ENCODE measurements around the gene CLEC7A. TPM values are rescaled to one million over a fixed set of nuclear protein-coding genes. Genes with fewer than 3 reads are reported as not detected.

CLEC7A gene
- total RNA-seq, 1 donor: 0.36 TPM

DNA sequence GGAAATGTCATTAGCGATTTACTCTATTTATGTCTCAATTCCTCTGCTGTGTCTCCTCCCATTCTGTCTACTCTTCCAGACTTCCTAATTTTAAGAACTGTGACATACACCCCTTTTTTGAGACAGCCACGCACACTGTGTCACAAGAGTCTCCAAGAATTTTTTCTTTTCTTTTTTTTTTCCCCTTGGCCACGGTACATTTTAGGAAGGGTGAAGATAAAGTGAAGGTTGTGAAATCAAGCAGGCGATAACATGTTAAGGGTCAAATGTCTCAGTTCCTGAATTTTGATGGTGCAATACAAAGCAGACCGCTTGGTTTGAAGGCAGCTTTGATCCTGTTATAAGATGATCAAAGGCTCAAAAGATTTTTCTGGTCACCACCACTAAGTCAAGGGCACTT lies 37.6 kb upstream of the CLEC7A start:
- TF ChIP-seq, protein P1, sequence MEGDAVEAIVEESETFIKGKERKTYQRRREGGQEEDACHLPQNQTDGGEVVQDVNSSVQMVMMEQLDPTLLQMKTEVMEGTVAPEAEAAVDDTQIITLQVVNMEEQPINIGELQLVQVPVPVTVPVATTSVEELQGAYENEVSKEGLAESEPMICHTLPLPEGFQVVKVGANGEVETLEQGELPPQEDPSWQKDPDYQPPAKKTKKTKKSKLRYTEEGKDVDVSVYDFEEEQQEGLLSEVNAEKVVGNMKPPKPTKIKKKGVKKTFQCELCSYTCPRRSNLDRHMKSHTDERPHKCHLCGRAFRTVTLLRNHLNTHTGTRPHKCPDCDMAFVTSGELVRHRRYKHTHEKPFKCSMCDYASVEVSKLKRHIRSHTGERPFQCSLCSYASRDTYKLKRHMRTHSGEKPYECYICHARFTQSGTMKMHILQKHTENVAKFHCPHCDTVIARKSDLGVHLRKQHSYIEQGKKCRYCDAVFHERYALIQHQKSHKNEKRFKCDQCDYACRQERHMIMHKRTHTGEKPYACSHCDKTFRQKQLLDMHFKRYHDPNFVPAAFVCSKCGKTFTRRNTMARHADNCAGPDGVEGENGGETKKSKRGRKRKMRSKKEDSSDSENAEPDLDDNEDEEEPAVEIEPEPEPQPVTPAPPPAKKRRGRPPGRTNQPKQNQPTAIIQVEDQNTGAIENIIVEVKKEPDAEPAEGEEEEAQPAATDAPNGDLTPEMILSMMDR (IDR thresholded peaks at IDR 0.05; ENCODE audit: extremely low read depth, low read depth, low read length): no peak
- H2AFZ ChIP-seq (ENCODE audit: low read length): no peak overlapping the region
- no peaks in the 10 kb centered on the region for H4K20me1 ChIP-seq (ENCODE audit: insufficient read depth, low read length)
- DNase-seq (ENCODE audit: insufficient read length, low spot score, missing footprints): no peak
- H3K27ac ChIP-seq (ENCODE audit: low read depth, low read length): no peak overlapping the region
- peaks cover 4% of the 10 kb centered on the region for H3K27me3 ChIP-seq (ENCODE audit: insufficient read depth, low read length)
- H3K79me2 ChIP-seq (ENCODE audit: insufficient read depth, low read length): no peaks in the 10 kb centered on the region
- no peak overlapping the region for H3K4me3 ChIP-seq (ENCODE audit: insufficient read depth, low read length)
- no peaks in the 10 kb centered on the region for H3K9me3 ChIP-seq (ENCODE audit: low read depth, low read length)
- H3K36me3 ChIP-seq (ENCODE audit: insufficient read depth, low read length): no peaks in the 10 kb centered on the region
- H3K4me1 ChIP-seq (ENCODE audit: insufficient read depth, low read length): no peaks in the 10 kb centered on the region
- H3K4me2 ChIP-seq (ENCODE audit: insufficient read depth, low read length): no peak overlapping the region

GRCh38 chr12:10165421-10165820 lies 35.4 kb upstream of the CLEC7A start:
- no peaks in the 10 kb centered on the region for H3K79me2 ChIP-seq (ENCODE audit: insufficient read depth, low read length)
- no peak overlapping the region for H3K27ac ChIP-seq (ENCODE audit: low read depth, low read length)
- H3K4me3 ChIP-seq (ENCODE audit: insufficient read depth, low read length): no peak overlapping the region
- no peaks in the 10 kb centered on the region for H3K4me1 ChIP-seq (ENCODE audit: insufficient read depth, low read length)
- no peaks in the 10 kb centered on the region for H3K9me3 ChIP-seq (ENCODE audit: low read depth, low read length)
- no peak overlapping the region for H2AFZ ChIP-seq (ENCODE audit: low read length)
- no peaks in the 10 kb centered on the region for H4K20me1 ChIP-seq (ENCODE audit: insufficient read depth, low read length)
- H3K4me2 ChIP-seq (ENCODE audit: insufficient read depth, low read length): no peak overlapping the region
- H3K27me3 ChIP-seq (ENCODE audit: insufficient read depth, low read length): no peaks in the 10 kb centered on the region
- DNase-seq (ENCODE audit: insufficient read length, low spot score, missing footprints): no peak
- no peaks in the 10 kb centered on the region for H3K36me3 ChIP-seq (ENCODE audit: insufficient read depth, low read length)
- TF ChIP-seq, protein P1 (IDR thresholded peaks at IDR 0.05; ENCODE audit: extremely low read depth, low read depth, low read length): no peak

GRCh38 chr12:10163084-10163483 lies 33.1 kb upstream of the CLEC7A start:
- no peak overlapping the region for H2AFZ ChIP-seq (ENCODE audit: low read length)
- H3K36me3 ChIP-seq (ENCODE audit: insufficient read depth, low read length): no peaks in the 10 kb centered on the region
- H3K4me1 ChIP-seq (ENCODE audit: insufficient read depth, low read length): no peaks in the 10 kb centered on the region
- no peaks in the 10 kb centered on the region for H4K20me1 ChIP-seq (ENCODE audit: insufficient read depth, low read length)
- H3K9me3 ChIP-seq (ENCODE audit: low read depth, low read length): no peaks in the 10 kb centered on the region
- H3K4me2 ChIP-seq (ENCODE audit: insufficient read depth, low read length): no peak overlapping the region
- peaks cover 4% of the 10 kb centered on the region for H3K27me3 ChIP-seq (ENCODE audit: insufficient read depth, low read length)
- TF ChIP-seq, protein P1 (IDR thresholded peaks at IDR 0.05; ENCODE audit: extremely low read depth, low read depth, low read length): no peak
- no peak for DNase-seq (ENCODE audit: insufficient read length, low spot score, missing footprints)
- H3K79me2 ChIP-seq (ENCODE audit: insufficient read depth, low read length): no peaks in the 10 kb centered on the region
- H3K27ac ChIP-seq (ENCODE audit: low read depth, low read length): no peak overlapping the region
- H3K4me3 ChIP-seq (ENCODE audit: insufficient read depth, low read length): no peak overlapping the region

DNA sequence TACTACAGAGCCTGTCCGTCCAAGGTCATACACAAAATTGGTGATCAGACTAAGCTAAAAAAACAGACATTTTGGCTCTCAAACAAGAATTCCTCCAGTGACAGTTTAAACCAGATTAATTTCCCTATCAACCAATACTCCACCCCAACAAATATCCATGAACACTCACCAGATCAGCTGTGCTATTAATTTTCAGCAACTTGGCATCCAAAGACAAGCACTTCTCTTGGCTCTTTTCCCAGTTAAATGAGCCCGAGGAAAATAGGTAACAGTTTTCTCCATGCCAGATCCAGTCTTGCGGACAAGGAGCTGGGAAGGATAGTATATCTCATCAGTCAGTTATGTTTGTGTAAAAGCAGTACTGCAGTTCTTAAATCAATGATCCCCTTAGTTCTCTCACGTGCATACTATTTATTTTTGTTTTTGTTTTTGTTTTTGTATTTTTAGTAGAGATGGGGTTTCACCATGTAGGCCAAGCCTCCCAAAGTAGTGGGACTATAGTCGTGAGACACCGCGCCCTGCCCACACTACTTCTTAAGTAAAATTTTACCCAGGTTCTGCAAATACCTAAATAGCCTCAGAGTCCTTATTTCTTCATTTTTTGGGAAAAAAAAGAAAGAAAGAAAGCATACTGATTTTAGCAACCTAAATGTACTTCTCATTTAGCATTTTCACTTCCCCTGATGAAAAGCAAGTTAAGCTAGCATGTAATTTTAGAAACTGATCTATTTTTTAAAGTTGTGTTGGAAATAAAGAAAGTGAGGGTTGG lies 30.8 kb upstream of the CLEC7A start:
- Histone ChIP-seq H4K20me1 (ENCODE audit: insufficient read depth, low read length) (no peaks in the 10 kb centered on the region), H3K27ac (ENCODE audit: low read depth, low read length) (no peak overlapping the region), H2AFZ (ENCODE audit: low read length) (no peak overlapping the region), H3K4me2 (ENCODE audit: insufficient read depth, low read length) (no peak overlapping the region), H3K79me2 (ENCODE audit: insufficient read depth, low read length) (no peaks in the 10 kb centered on the region), H3K4me1 (ENCODE audit: insufficient read depth, low read length) (no peaks in the 10 kb centered on the region), H3K27me3 (ENCODE audit: insufficient read depth, low read length) (peaks cover 4% of the 10 kb centered on the region), H3K9me3 (ENCODE audit: low read depth, low read length) (no peaks in the 10 kb centered on the region), H3K36me3 (ENCODE audit: insufficient read depth, low read length) (no peaks in the 10 kb centered on the region), H3K4me3 (ENCODE audit: insufficient read depth, low read length) (no peak overlapping the region)
- TF ChIP-seq, protein P1 (IDR thresholded peaks at IDR 0.05; ENCODE audit: extremely low read depth, low read depth, low read length): no peak
- no peak for DNase-seq (ENCODE audit: insufficient read length, low spot score, missing footprints)
